HEK293T (cell line): ENCODE measurements around the gene ZNF256.
"Not testable (repeated sequence)": the region's sequence is repeated elsewhere in the genome, so short reads cannot be mapped to it uniquely, and the experiment has no call there.

Experiments
- CTCF ChIA-PET: fragments of 350-600 bp; formaldehyde crosslinking; extraction: SDS; loops from one replicate; lab custom pipeline; 2021; ENCODE audit warnings: antibody characterized with exemption, inconsistent platforms; lab: Yijun Ruan, JAX
- POLR2A ChIA-PET: fragments of 350-600 bp; formaldehyde crosslinking; extraction: SDS; loops from one replicate; lab custom pipeline; 2020; ENCODE audit warnings: antibody characterized with exemption, inconsistent platforms; lab: Yijun Ruan, JAX
- DNase-seq: peaks from one replicate; pipeline ENCODE4 v3.0.0; 2012; ENCODE audit warnings: mixed read lengths; ENCODE audit errors: extremely low spot score
- ARNT ChIP-seq: fragments of 450-650 bp; IDR thresholded peaks from 2 replicates; pipeline ENCODE4 v1.6.1; 2017; ENCODE audit warnings: mild to moderate bottlenecking
- BHLHE40 ChIP-seq: fragments of 450-650 bp; IDR thresholded peaks from 2 replicates; pipeline ENCODE4 v1.6.1; 2016; ENCODE audit warnings: mild to moderate bottlenecking, moderate library complexity, borderline replicate concordance
- CTBP1 ChIP-seq: fragments of 450-650 bp; IDR thresholded peaks from 2 replicates; pipeline ENCODE4 v1.6.1; 2016; ENCODE audit warnings: borderline replicate concordance
- ELF4 ChIP-seq: fragments of 450-650 bp; IDR thresholded peaks from 2 replicates; pipeline ENCODE4 v1.6.1; 2017; ENCODE audit warnings: antibody characterized with exemption
- FOXA1 ChIP-seq: fragments of 450-650 bp; IDR thresholded peaks from 2 replicates; pipeline ENCODE4 v1.6.1; 2016; ENCODE audit warnings: mild to moderate bottlenecking
- FOXK2 ChIP-seq: fragments of 450-650 bp; IDR thresholded peaks from 2 replicates; pipeline ENCODE4 v1.6.1; 2016; ENCODE audit warnings: mild to moderate bottlenecking
- FOXM1 ChIP-seq: fragments of 450-650 bp; IDR thresholded peaks from 2 replicates; pipeline ENCODE4 v1.6.1; 2017; ENCODE audit warnings: mild to moderate bottlenecking, borderline replicate concordance
- HDGF ChIP-seq: fragments of 450-650 bp; IDR thresholded peaks from 2 replicates; pipeline ENCODE4 v1.6.1; 2017; ENCODE audit warnings: antibody characterized with exemption, borderline replicate concordance
- L3MBTL2 ChIP-seq: fragments of 450-650 bp; conservative IDR thresholded peaks from 2 replicates; pipeline ENCODE4 v1.6.1; 2016; ENCODE audit warnings: mild to moderate bottlenecking
- LEF1 ChIP-seq: fragments of 450-650 bp; IDR thresholded peaks from 2 replicates; pipeline ENCODE4 v1.6.1; 2017; ENCODE audit warnings: mild to moderate bottlenecking, borderline replicate concordance
- NFRKB ChIP-seq: fragments of 450-650 bp; IDR thresholded peaks from 2 replicates; pipeline ENCODE4 v1.6.1; 2016; ENCODE audit warnings: mild to moderate bottlenecking, moderate library complexity
- PKNOX1 ChIP-seq: fragments of 450-650 bp; IDR thresholded peaks from 2 replicates; pipeline ENCODE4 v1.6.1; 2016
- SP1 ChIP-seq: fragments of 450-650 bp; IDR thresholded peaks from 2 replicates; pipeline ENCODE4 v1.6.1; 2017
- SUZ12 ChIP-seq: fragments of 450-650 bp; IDR thresholded peaks from 2 replicates; pipeline ENCODE4 v1.6.1; 2016; ENCODE audit warnings: mild to moderate bottlenecking
- TARDBP ChIP-seq: fragments of 450-650 bp; IDR thresholded peaks from 2 replicates; pipeline ENCODE4 v1.6.1; 2016
- ZNF384 ChIP-seq: fragments of 450-650 bp; IDR thresholded peaks from 2 replicates; pipeline ENCODE4 v1.6.1; 2016

ZNF256 gene

GRCh38 chr19:57934820-57935665 lies 12.5 kb downstream of the ZNF256 start, which contains the start of gene ZNF418:
TSS of gene ZNF418 (minus strand) at chr19:57935402. CDS start at chr19:57933822, 1,580 bp downstream.
- ChIA-PET POLR2A (no interaction called here), CTCF (no interaction called here)
- TF ChIP-seq ARNT: no peak
- no peak for TF ChIP-seq PKNOX1
- TF ChIP-seq TARDBP: no peak
- no peak for TF ChIP-seq L3MBTL2
- no peak for TF ChIP-seq ZNF384
- TF ChIP-seq SUZ12: no peak
- TF ChIP-seq CTBP1: no peak
- no peak for TF ChIP-seq LEF1
- TF ChIP-seq HDGF: no peak
- no peak for TF ChIP-seq FOXK2
- no peak for TF ChIP-seq FOXM1
- no peak for TF ChIP-seq BHLHE40
- no peak for TF ChIP-seq ELF4
- no peak for TF ChIP-seq SP1
- no peak for TF ChIP-seq NFRKB
- no peak for TF ChIP-seq FOXA1
- DNase-seq: no peak

- ChIA-PET POLR2A (no interaction called here), CTCF (no interaction called here)
- TF ChIP-seq ARNT: no peak
- no peak for TF ChIP-seq FOXM1
- TF ChIP-seq HDGF: no peak
- no peak for TF ChIP-seq ELF4
- no peak for TF ChIP-seq FOXA1
- DNase-seq: no peak
Observed at GRCh38 chr19:57927587-57927986, 19.9 kb downstream of the ZNF256 start.

- TF ChIP-seq ELF4 (peak; percentile 77), ZNF384 (peak; percentile 45; the same call in 1 of the 2 replicates), PKNOX1 (peak; percentile 97), L3MBTL2 (peak; percentile 91)
- POLR2A ChIA-PET: interaction anchor here (0.6 kb wide), 1 partner anchor 267 kb away, joined by 3 read pairs; no protein-coding TSS in a partner anchor
- CTCF ChIA-PET: not testable (repeated sequence)
- DNase-seq: peak; percentile 82
Observed at GRCh38 chr19:57916168-57916995, 31.1 kb downstream of the ZNF256 start, which contains the start of gene ZNF417. TSS of gene ZNF417 (minus strand) at chr19:57916592. CDS start at chr19:57916411, 181 bp downstream.

GRCh38 chr19:57914531-57914930 lies 33.0 kb downstream of the ZNF256 start:
- no peak for DNase-seq
- TF ChIP-seq BHLHE40: no peak
- POLR2A ChIA-PET: no interaction called here
- CTCF ChIA-PET: no interaction called here

GRCh38 chr19:57907394-57907793 lies 40.1 kb downstream of the ZNF256 start:
- TF ChIP-seq CTBP1 (no peak), PKNOX1 (no peak)
- ChIA-PET POLR2A (no interaction called here), CTCF (no interaction called here)
- DNase-seq: no peak

GRCh38 chr19:57905258-57905657 lies 42.2 kb downstream of the ZNF256 start:
- ChIA-PET CTCF (no interaction called here), POLR2A (no interaction called here)
- no peak for DNase-seq
- TF ChIP-seq NFRKB: no peak
- no peak for TF ChIP-seq ARNT
- no peak for TF ChIP-seq L3MBTL2

GRCh38 chr19:57903618-57904184 lies 43.8 kb downstream of the ZNF256 start:
- no peak for DNase-seq
- POLR2A ChIA-PET: no interaction called here
- TF ChIP-seq TARDBP (no peak), PKNOX1 (no peak), BHLHE40 (no peak), NFRKB (no peak), HDGF (no peak), ZNF384 (no peak), LEF1 (no peak), SUZ12 (no peak), CTBP1 (no peak)
- CTCF ChIA-PET: no interaction called here
